HG02763 (cell line): ENCODE data around the gene FAM53B.

Source experiments
- ATAC-seq: cut with Tn5 transposase; IDR thresholded peaks from one replicate; pipeline ENCODE4 v1.9.1; 2021; ENCODE audit warnings: mild to moderate bottlenecking, moderate library complexity; ENCODE audit not compliant: unreplicated experiment

Gene FAM53B

GRCh38 chr10:124603376-124604213 lies 140.6 kb downstream of the FAM53B start:
- ATAC-seq = no peak

GRCh38 chr10:124602646-124603365 lies 141.4 kb downstream of the FAM53B start:
- ATAC-seq = no peak

GRCh38 chr10:124602121-124602561 lies 142.0 kb downstream of the FAM53B start:
- ATAC-seq = no peak

GRCh38 chr10:124601431-124602120 lies 142.6 kb downstream of the FAM53B start:
- no peak for ATAC-seq

- ATAC-seq = no peak
Measured at GRCh38 chr10:124601016-124601415, 143.2 kb downstream of the FAM53B start.

- ATAC-seq = no peak
Measured at GRCh38 chr10:124600051-124600880, 143.9 kb downstream of the FAM53B start.

- ATAC-seq = no peak
Measured at GRCh38 chr10:124599588-124600050, 144.6 kb downstream of the FAM53B start.

GRCh38 chr10:124598773-124599587 lies 145.2 kb downstream of the FAM53B start:
- ATAC-seq = no peak

GRCh38 chr10:124598196-124598595 lies 146.0 kb downstream of the FAM53B start:
- no peak for ATAC-seq

GRCh38 chr10:124597846-124598165 lies 146.4 kb downstream of the FAM53B start:
- no peak for ATAC-seq

- ATAC-seq = no peak
Measured at GRCh38 chr10:124596962-124597845, 147.0 kb downstream of the FAM53B start.

- ATAC-seq = no peak
Measured at GRCh38 chr10:124596116-124596785, 147.9 kb downstream of the FAM53B start.

GRCh38 chr10:124595143-124595883 lies 148.9 kb downstream of the FAM53B start:
- ATAC-seq = no peak

GRCh38 chr10:124594240-124594639 lies 149.9 kb downstream of the FAM53B start:
- ATAC-seq = no peak

GRCh38 chr10:124593431-124593985 lies 150.7 kb downstream of the FAM53B start:
- ATAC-seq = no peak

GRCh38 chr10:124592736-124593430 lies 151.3 kb downstream of the FAM53B start:
- ATAC-seq = no peak

GRCh38 chr10:124592101-124592500 lies 152.1 kb downstream of the FAM53B start:
- ATAC-seq = no peak
